Thyroid gland (tissue), 4 donors: ENCODE data around the gene DCANP1.

Source experiments
- CTCF ChIP-seq, 6 experiments: fragments of 200-600 bp in 3 of 6; fragments of 450-650 bp in 3 of 6; sonication (generic) in 3 of 6; IDR thresholded peaks; one replicate each; pipeline ENCODE4 v1.5.1; 2016 to 2019; ENCODE audit warnings: antibody characterized with exemption in 6 of 6, mild to moderate bottlenecking in 2 of 6, inconsistent platforms in 1 of 6, moderate library complexity in 1 of 6
- POLR2A ChIP-seq, 2 donors: fragments of 450-650 bp; IDR thresholded peaks; one replicate each; pipeline ENCODE4 v1.6.1; 2017; ENCODE audit warnings: antibody characterized with exemption in 2 of 2, mild to moderate bottlenecking in 2 of 2, moderate library complexity in 1 of 2

DNA sequence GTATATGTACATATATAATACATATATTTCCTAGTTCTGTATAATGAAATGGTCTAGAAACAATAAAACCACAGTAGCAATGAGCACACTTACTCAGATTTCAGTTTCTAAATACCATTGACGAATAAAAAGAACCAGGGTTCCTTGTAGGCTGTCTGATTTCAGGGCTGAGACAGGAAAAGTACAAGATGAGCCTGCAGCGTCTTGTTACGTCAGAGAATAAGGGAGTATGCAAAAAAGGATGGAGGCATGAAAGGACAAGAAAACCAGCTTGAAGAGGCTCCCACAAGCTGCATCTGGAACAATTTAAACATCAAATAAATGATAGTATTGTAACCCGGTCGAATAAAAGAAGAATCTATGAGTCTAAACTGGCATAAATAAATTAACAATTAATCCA is 22.8 kb upstream of the DCANP1 start:
- TF ChIP-seq CTCF (IDR thresholded peaks at IDR 0.05) (no peak), POLR2A (IDR thresholded peaks at IDR 0.05) (no peak)
